ENCODE results near the gene PAX5.

Gene PAX5

GRCh38 chr9:36898431-36899020, 135.5 kb downstream of the PAX5 start:
- no peak for DNase-seq

GRCh38 chr9:36897478-36897877, 136.6 kb downstream of the PAX5 start:
- no peak for DNase-seq

DNA sequence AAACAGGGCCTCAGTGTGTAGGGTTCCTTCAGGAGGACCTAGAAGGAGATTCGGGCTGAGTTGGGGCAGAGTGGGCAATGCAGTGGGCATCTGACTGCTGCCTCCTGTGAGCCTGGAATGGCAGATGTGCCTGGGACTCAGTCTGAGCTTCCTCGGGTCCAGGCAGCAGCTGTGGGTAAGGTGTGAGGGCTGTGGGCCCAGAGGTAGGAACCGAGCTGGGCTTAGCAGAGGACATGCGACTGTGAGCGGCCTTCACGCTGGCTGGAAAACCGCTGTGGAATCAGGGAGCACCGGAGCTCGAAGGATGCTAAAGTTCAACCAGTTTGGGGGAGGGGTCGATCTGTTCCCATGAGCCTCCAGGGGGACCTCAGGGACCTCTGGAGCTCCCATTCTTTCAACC, 137.0 kb downstream of the PAX5 start:
- DNase-seq, result no peak

DNA sequence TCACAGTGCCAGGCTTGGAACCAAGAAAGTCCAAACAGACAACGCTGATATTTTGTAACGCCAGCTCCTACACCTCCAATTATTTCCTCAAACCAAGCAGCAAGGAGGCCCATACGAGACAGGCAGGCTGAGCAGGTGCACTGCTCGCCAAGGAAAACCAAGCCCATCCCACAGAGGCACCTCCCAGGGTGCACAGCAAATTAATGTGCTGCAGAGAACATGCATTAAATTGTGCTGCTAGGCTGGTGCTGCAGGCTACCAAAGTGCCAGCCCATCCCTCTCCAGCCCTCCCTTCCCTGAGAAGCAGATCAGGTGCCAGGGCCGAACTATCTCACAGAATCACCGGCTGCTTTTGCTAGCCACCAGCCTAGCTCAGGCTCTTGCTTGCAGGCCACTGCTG, 137.8 kb downstream of the PAX5 start:
- DNase-seq, result peak; percentile 41

DNA sequence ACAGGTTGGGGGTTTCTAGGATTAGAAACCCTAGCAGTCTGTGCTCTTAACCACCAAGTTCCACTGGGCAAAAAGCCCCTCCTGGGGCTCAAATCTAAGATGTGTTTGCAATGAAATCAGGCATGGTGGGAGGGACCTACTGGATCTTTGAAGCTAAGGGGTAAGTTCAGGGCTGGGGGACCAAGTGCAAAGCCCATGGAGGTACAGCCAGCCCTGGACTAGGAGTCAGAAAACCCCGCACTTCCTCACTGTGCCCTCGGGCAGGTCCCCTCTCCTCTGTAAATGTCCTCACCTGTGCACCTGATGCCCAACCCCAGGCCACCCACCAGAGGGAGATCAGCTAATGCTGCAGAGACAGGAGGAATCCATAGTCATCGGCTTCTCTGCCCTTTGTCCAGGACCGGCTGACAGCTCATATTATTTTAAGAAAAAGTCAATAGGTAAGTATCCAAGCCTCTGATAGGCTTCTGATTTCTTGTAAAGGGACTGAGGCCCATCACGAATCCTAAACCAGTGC, 138.3 kb downstream of the PAX5 start:
- DNase-seq, result peak; percentile 47

- no peak for DNase-seq
Observed at GRCh38 chr9:36894695-36895310, 139.3 kb downstream of the PAX5 start.

DNA sequence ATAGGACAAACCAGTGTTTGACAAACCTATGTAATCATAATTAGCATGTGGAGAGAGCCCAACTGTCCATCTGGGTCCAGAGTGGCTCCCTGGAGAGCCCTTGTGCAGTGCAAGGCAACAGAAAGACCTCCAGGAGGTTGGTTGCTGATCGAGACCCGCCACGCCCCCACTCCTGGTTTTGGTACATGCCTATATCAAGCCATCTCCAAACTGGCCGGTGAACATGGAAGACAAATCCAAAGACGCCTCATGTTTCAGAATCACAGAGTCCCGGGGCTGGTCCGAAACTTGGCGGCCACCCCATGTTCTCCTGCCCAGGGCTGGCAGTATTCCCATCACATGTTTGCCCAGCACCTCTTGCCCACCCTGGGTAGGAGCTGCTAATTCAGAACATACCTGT, 140.2 kb downstream of the PAX5 start:
- DNase-seq, result no peak

GRCh38 chr9:36893184-36893583, 140.9 kb downstream of the PAX5 start:
- DNase-seq, result no peak

DNA sequence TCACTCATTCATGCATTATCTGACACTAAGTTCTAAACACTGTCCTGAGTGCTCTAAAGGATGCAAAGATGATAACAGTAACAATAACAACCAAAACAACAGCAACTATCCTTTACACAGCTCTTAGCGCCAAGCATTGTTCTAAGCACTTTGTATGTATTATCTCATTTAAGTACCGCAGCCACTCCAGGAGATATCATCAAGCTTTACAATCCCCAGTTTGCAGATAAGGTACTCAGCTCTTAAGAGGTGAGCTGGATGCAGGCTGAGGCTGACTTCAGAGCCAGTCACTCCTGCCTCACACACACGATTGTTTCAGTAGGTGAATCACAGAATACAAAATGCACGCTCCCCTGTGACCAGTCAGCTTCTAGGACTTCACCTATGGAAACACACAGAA, 141.8 kb downstream of the PAX5 start:
- no peak for DNase-seq

DNA sequence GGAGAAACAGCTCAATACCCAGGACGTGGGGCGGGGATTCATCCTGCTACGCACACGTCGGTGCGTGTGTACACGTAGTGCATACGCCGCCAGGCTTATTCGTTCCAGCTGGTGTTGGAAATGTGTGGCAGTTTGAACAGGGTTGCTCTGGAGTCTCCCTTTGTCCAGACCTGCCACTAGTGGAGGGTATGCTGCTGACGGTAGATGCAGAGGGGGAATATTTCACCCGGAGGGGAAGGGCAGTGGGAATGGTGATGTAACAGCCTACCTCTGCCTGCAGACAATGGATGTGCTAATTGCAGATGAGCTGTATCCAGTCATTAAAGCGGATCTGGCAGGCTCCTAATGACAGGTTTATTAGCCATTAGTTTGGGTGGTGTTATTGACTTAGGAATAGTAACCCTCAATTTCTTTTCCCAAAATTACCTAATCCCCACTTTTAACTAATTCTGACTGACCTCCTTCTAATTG, 142.7 kb downstream of the PAX5 start:
- peak; percentile 93 for DNase-seq

GRCh38 chr9:36889844-36890243, 144.2 kb downstream of the PAX5 start:
- DNase-seq, result no peak

- DNase-seq, result no peak
Observed at GRCh38 chr9:36888551-36888950, 145.5 kb downstream of the PAX5 start.

- no peak for DNase-seq
Observed at GRCh38 chr9:36884721-36885120, 149.3 kb downstream of the PAX5 start.

DNA sequence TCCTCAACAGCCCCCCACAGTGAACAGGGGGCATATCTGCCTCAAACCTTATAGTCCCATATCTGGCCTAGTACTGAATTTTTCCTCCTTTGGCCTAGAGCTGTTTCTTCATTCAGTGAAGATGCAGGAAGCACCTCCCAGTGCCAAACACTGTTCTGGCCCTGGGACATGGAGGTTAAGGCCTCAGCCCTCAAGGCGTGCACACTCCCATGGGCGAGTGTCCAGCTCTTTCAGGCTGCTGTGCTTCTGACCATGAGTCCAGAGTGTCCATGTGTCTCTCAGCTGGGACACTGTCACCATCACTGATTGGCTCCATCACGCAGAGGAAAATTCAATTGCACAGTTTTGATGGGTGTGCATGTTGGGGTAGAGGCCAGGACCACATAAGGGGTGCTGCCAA, 151.5 kb downstream of the PAX5 start:
- no peak for DNase-seq

- DNase-seq, result no peak
Observed at GRCh38 chr9:36881743-36882441, 152.2 kb downstream of the PAX5 start.

DNA sequence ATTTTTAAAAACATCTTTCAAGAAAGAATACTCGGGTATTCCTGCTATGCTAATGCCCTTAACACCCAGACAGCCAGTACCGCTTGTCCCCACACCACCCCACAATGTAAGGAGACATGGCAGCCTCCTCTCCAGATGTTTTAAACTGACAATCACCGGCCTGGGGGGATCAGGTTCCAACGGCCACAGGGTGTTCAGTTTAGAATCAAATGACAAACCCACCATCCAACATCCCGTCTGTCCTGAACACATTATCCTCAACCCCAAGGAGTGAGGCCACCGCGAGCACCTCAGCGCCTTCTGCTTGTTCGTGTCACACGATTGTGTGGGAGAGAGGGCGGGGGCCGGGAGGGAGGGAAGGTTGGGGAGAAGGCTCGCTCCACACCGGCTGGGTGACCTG, 152.8 kb downstream of the PAX5 start:
- DNase-seq, result no peak

DNA sequence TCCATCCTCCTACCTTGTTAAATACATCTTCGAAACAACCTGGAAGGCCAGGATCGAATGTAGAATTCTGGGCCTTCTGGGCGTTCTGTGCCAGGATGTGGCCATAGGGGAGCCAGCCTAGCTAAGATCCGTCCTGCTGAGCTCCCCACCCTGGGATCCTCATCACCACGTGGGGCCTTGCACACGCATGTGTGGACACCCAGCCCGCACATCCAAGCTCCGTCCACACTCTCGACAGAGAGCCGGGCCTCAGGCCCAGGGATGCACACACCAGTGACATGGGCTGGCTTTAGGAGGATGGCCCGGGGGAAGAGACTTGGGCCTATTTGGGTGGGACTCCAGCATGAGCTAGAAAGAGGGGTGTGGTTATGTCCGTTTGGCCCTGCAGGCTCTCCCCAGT, 154.0 kb downstream of the PAX5 start:
- no peak for DNase-seq

DNA sequence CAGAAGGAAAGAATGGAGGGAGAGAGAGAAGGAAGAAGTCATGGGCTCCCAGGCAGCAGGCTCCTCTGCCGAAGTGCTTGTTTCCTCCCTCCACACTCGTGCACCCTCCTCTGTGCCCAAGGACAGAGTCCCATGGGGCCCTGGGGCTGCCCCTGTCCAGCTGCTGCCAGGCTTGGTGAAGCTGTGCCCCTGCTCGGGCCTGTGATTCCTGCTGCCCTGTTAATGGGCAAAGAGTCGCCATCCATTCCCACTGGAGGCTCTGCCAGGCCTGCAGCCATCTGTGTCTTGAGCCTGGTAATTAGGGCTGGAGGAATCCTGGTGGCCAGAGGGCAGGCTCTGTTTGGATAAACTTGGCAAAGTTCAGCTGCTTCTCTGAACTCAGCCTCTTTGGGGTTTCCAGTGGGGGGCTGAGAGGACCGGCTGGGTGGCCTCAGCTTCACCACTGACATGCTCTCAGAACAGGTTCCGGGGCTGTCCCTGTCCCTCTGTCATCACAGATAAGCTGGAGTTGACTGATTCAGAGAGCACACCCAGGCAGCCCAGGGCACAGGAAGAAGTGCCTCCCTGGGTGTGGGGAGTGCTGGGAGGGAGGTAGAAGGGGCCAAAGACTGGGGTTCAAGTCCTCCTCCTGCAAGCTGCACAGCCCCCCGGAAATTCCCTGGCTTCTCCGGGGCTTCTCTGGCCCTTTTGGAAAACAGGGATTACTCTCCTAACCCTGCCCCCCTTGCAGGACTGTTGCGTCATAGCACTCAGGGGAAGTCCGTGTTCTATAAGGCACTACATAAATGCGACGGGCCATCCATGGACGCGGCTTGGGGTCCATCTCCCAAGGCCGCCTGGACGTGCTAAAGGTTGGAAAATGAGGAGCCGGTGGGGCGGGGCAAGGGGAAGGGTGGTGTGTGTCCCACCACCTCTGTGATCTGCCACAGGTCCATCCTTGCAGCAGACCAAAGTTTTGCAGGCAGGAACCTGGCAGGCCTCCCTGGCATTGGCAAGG, 154.8 kb downstream of the PAX5 start:
- DNase-seq, result no peak

DNA sequence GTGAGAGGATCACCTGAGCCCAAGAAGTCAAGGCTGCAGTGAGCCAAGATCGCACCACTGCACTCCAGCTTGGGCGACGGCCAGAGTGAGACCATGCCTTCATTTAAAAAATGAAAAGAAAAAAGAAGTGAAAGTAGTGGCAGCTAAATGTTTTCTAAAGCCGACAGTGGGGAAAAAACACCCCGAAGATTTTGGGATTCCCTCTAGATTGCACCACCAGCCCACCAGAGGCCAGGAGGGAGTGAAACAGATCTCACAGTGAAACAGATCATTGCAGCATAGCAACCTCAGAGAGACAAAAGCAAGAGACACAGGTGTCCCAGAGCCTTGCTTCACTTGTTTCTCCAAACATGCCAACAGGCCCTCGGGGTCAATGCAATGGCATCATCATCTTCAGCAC, 156.8 kb downstream of the PAX5 start:
- DNase-seq, result no peak

DNA sequence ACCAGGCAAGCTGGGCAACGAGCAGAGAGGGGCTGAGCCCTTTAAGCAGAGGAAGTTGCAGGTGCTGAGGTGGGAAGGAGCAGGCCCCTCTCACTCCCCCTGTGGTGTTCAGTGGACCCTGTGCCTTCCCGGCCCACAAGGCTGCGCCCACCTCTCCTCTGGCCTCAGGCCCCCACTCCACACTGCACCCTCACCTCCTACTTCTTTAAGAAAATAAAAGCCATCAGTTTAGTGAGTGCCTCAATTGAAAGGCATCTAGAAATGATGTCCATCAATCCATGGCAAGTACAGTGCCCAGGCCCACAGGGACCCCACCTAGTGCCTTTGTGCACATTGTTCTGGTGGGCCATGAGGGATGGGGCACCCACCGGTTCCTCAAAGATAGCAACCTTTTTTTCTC, 158.0 kb downstream of the PAX5 start:
- no peak for DNase-seq

- DNase-seq, result no peak
Observed at GRCh38 chr9:36874921-36875320, 159.1 kb downstream of the PAX5 start.

DNA sequence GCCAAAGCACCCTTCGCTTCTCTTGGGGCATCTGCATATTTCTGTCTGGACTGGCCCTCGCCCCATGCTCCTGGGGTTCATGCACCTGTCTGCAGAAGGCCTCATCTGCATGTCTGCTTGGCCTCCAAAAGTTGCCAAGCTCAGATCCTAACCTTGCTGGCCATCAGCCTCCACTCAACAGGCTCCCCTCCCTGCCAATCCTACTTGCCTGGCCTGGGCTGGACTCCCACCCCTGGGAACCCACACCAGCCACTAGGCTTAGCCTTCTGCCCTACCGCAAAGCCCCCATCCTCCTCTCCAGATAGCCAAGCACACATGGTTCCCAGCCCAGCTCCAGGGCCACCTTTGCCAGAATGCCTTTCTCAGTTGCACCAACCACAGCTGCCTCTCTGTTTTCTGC, 159.8 kb downstream of the PAX5 start:
- DNase-seq, result no peak

All from NCI-H146 (cell line).